GM19324 (cell line): ENCODE measurements around the gene HAAO.

Experiments
- ATAC-seq: cut with Tn5 transposase; IDR thresholded peaks from one replicate; pipeline ENCODE4 v1.9.1; 2021; ENCODE audit warnings: mild to moderate bottlenecking, moderate library complexity; ENCODE audit not compliant: unreplicated experiment, low FRiP score

The HAAO gene

GRCh38 chr2:42815726-42816125 is 23.3 kb upstream of the HAAO start:
- ATAC-seq = no peak

- no peak for ATAC-seq
These were observed 21.4 kb upstream of the HAAO start for GRCh38 chr2:42813763-42814162.

GRCh38 chr2:42812899-42813479 is 20.6 kb upstream of the HAAO start:
- no peak for ATAC-seq

- peak; percentile 1 for ATAC-seq
These were observed 18.8 kb upstream of the HAAO start for GRCh38 chr2:42810971-42811811.

GRCh38 chr2:42810121-42810970 is 18.0 kb upstream of the HAAO start:
- ATAC-seq = peak; percentile 86

- ATAC-seq = peak; percentile 67
These were observed 17.4 kb upstream of the HAAO start for GRCh38 chr2:42809819-42810120.

GRCh38 chr2:42809131-42809818 is 16.9 kb upstream of the HAAO start:
- ATAC-seq = no peak

- no peak for ATAC-seq
These were observed 15.9 kb upstream of the HAAO start for GRCh38 chr2:42808301-42808700.

GRCh38 chr2:42806786-42807185 is 14.4 kb upstream of the HAAO start:
- ATAC-seq = no peak

- ATAC-seq = no peak
These were observed 12.5 kb upstream of the HAAO start for GRCh38 chr2:42804891-42805290.

- ATAC-seq = no peak
These were observed 12.0 kb upstream of the HAAO start for GRCh38 chr2:42804338-42804737.

GRCh38 chr2:42802150-42802549 is 9.8 kb upstream of the HAAO start:
- no peak for ATAC-seq

GRCh38 chr2:42801381-42801780 is 9.0 kb upstream of the HAAO start:
- no peak for ATAC-seq

- no peak for ATAC-seq
These were observed 8.6 kb upstream of the HAAO start for GRCh38 chr2:42800981-42801380.

GRCh38 chr2:42800461-42800962 is 8.1 kb upstream of the HAAO start:
- no peak for ATAC-seq

GRCh38 chr2:42799881-42800280 is 7.5 kb upstream of the HAAO start:
- ATAC-seq = no peak

- ATAC-seq = no peak
These were observed 4.9 kb upstream of the HAAO start for GRCh38 chr2:42797281-42797680.

GRCh38 chr2:42796427-42797248 is 4.3 kb upstream of the HAAO start:
- peak; percentile 28 for ATAC-seq

- peak; percentile 43 for ATAC-seq
These were observed 3.5 kb upstream of the HAAO start for GRCh38 chr2:42795841-42796301.

GRCh38 chr2:42795275-42795674 is 2.9 kb upstream of the HAAO start:
- ATAC-seq = no peak
